Esophagus muscularis mucosa (tissue), 4 donors: ENCODE results near the gene C11orf71.

ENCODE experiments used
- CTCF ChIP-seq, 3 experiments: fragments of 200-600 bp in 2 of 3; fragments of 450-650 bp in 1 of 3; sonication (generic) in 2 of 3; IDR thresholded peaks; one replicate each; pipeline ENCODE4 v1.5.1; 2017 to 2019; ENCODE audit warnings: antibody characterized with exemption in 3 of 3, mild to moderate bottlenecking in 2 of 3, moderate library complexity in 1 of 3
- EP300 ChIP-seq: sonication (generic); formaldehyde crosslinking; IDR thresholded peaks from one replicate; pipeline ENCODE4 v1.6.1; 2017; ENCODE audit warnings: antibody characterized with exemption
- POLR2A ChIP-seq: fragments of 450-650 bp; IDR thresholded peaks from one replicate; pipeline ENCODE4 v1.6.1; 2017; ENCODE audit warnings: antibody characterized with exemption, moderate library complexity, mild to moderate bottlenecking, low read depth
- POLR2AphosphoS5 ChIP-seq, 2 donors: sonication (generic); formaldehyde crosslinking; IDR thresholded peaks; one replicate each; pipeline ENCODE4 v1.6.1; 2017; ENCODE audit warnings: antibody characterized with exemption in 2 of 2

- TF ChIP-seq CTCF (IDR thresholded peaks at IDR 0.05), result no peak
- no peak for TF ChIP-seq POLR2AphosphoS5 (IDR thresholded peaks at IDR 0.05)
- no peak for TF ChIP-seq EP300
- no peak for TF ChIP-seq POLR2A
These were observed 33.7 kb downstream of the C11orf71 start for GRCh38 chr11:114366331-114367243.
